GM18498 (cell line): ENCODE measurements around the gene THAP11.
"Not testable (repeated sequence)": the region's sequence is repeated elsewhere in the genome, so short reads cannot be mapped to it uniquely, and the experiment has no call there.

Experiments used
- ATAC-seq: cut with Tn5 transposase; IDR thresholded peaks from one replicate; pipeline ENCODE4 v1.9.1; 2021; ENCODE audit warnings: mild to moderate bottlenecking, moderate library complexity; ENCODE audit not compliant: unreplicated experiment

Gene THAP11

GRCh38 chr16:67861877-67862276, 19.8 kb downstream of the THAP11 start:
- no peak for ATAC-seq

GRCh38 chr16:67862623-67863583, 20.8 kb downstream of the THAP11 start:
- ATAC-seq, result no peak

GRCh38 chr16:67864044-67864443, 21.9 kb downstream of the THAP11 start:
- ATAC-seq, result not testable (repeated sequence)

GRCh38 chr16:67864594-67864993, 22.5 kb downstream of the THAP11 start:
- ATAC-seq, result no peak

- no peak for ATAC-seq
Observed at GRCh38 chr16:67865318-67865717, 23.2 kb downstream of the THAP11 start.

GRCh38 chr16:67868290-67868689, 26.2 kb downstream of the THAP11 start:
- no peak for ATAC-seq

- no peak for ATAC-seq
Observed at GRCh38 chr16:67869653-67870052, 27.5 kb downstream of the THAP11 start.

- no peak for ATAC-seq
Observed at GRCh38 chr16:67871256-67871655, 29.1 kb downstream of the THAP11 start.

- no peak for ATAC-seq
Observed at GRCh38 chr16:67872131-67872630, 30.1 kb downstream of the THAP11 start.

GRCh38 chr16:67872631-67873434, 30.7 kb downstream of the THAP11 start, which contains the start of gene EDC4:
Gene EDC4 (plus strand): TSS chr16:67873052. CDS start chr16:67873262, 210 bp downstream.
- ATAC-seq, result peak; percentile 83

GRCh38 chr16:67873435-67874370, 31.6 kb downstream of the THAP11 start:
- no peak for ATAC-seq

GRCh38 chr16:67874372-67874771, 32.3 kb downstream of the THAP11 start:
- no peak for ATAC-seq

GRCh38 chr16:67877064-67877463, 34.9 kb downstream of the THAP11 start:
- ATAC-seq, result no peak

- ATAC-seq, result no peak
Observed at GRCh38 chr16:67878232-67878631, 36.1 kb downstream of the THAP11 start.

GRCh38 chr16:67878846-67879245, 36.7 kb downstream of the THAP11 start:
- no peak for ATAC-seq

GRCh38 chr16:67879462-67879861, 37.3 kb downstream of the THAP11 start:
- no peak for ATAC-seq

- ATAC-seq, result no peak
Observed at GRCh38 chr16:67879936-67880335, 37.8 kb downstream of the THAP11 start.

GRCh38 chr16:67880584-67880983, 38.5 kb downstream of the THAP11 start:
- ATAC-seq, result no peak

- ATAC-seq, result no peak
Observed at GRCh38 chr16:67881621-67882161, 39.6 kb downstream of the THAP11 start.
